Stimulated activated CD4-positive, alpha-beta T cell treated with anti-CD3 and anti-CD28 coated beads, TNF-alpha, amount 100 ng/mL, for 4 hours (primary cell): ENCODE data around the gene TNNT2.

Experiments
- DNase-seq, 3 experiments: peaks; one replicate each; pipeline ENCODE4 v3.0.0-alpha.2; 2020; ENCODE audit warnings: low read depth in 3 of 3

The TNNT2 gene

GRCh38 chr1:201334325-201335173, 42.9 kb downstream of the TNNT2 start:
- no peak for DNase-seq

- no peak for DNase-seq
Measured at GRCh38 chr1:201332616-201333335, 44.7 kb downstream of the TNNT2 start.

GRCh38 chr1:201332021-201332420, 45.5 kb downstream of the TNNT2 start:
- DNase-seq = no peak

GRCh38 chr1:201331166-201331565, 46.3 kb downstream of the TNNT2 start:
- no peak for DNase-seq

- DNase-seq = no peak
Measured at GRCh38 chr1:201330541-201330940, 46.9 kb downstream of the TNNT2 start.

- no peak for DNase-seq
Measured at GRCh38 chr1:201329801-201330200, 47.7 kb downstream of the TNNT2 start.

- no peak for DNase-seq
Measured at GRCh38 chr1:201329286-201329685, 48.2 kb downstream of the TNNT2 start.

- no peak for DNase-seq
Measured at GRCh38 chr1:201328576-201328975, 48.9 kb downstream of the TNNT2 start.

GRCh38 chr1:201327687-201328240, 49.7 kb downstream of the TNNT2 start:
- DNase-seq = no peak

- DNase-seq = no peak
Measured at GRCh38 chr1:201326710-201327109, 50.8 kb downstream of the TNNT2 start.

GRCh38 chr1:201325678-201326060, 51.8 kb downstream of the TNNT2 start:
- no peak for DNase-seq

- DNase-seq = no peak
Measured at GRCh38 chr1:201324821-201325677, 52.4 kb downstream of the TNNT2 start.

GRCh38 chr1:201324306-201324705, 53.2 kb downstream of the TNNT2 start:
- DNase-seq = no peak

- no peak for DNase-seq
Measured at GRCh38 chr1:201322653-201323510, 54.6 kb downstream of the TNNT2 start.

- no peak for DNase-seq
Measured at GRCh38 chr1:201321826-201322390, 55.6 kb downstream of the TNNT2 start.

- no peak for DNase-seq
Measured at GRCh38 chr1:201320168-201320788, 57.2 kb downstream of the TNNT2 start.

- no peak for DNase-seq
Measured at GRCh38 chr1:201319631-201320030, 57.8 kb downstream of the TNNT2 start.

- no peak for DNase-seq
Measured at GRCh38 chr1:201318504-201319340, 58.8 kb downstream of the TNNT2 start.

GRCh38 chr1:201317551-201317950, 59.9 kb downstream of the TNNT2 start:
- no peak for DNase-seq
